Tibial nerve (tissue), 4 donors: Measurements from ENCODE around the gene GRAMD4. TPM values are rescaled to one million over a fixed set of nuclear protein-coding genes. Genes with fewer than 3 reads are reported as not detected.

Experiments used
- DNase-seq, 2 donors: peaks; one replicate each; pipeline ENCODE4 v3.0.0-alpha.2; 2019; ENCODE audit warnings: low spot score in 2 of 2
- H3K27ac ChIP-seq, 4 donors: fragments of 200-600 bp; sonication (generic) in 3 of 4; one replicate each; pipeline ENCODE4 v1.5.1; 2017 to 2019; ENCODE audit warnings: mild to moderate bottlenecking in 1 of 4
- H3K27me3 ChIP-seq, 2 donors: fragments of 200-600 bp; sonication (generic) in 1 of 2; one replicate each; pipeline versions ENCODE4 v1.5.1 to v1.6.0; 2017 to 2019
- H3K36me3 ChIP-seq, 3 donors: fragments of 200-600 bp; sonication (generic); one replicate each; pipeline ENCODE4 v1.5.1; 2018 to 2019
- H3K4me1 ChIP-seq, 4 donors: fragments of 200-600 bp; sonication (generic) in 3 of 4; one replicate each; pipeline ENCODE4 v1.5.1; 2017 to 2019
- H3K4me3 ChIP-seq, 4 donors: fragments of 200-600 bp; sonication (generic) in 3 of 4; one replicate each; pipeline ENCODE4 v1.5.1; 2017 to 2019; ENCODE audit warnings: mild to moderate bottlenecking in 1 of 4, moderate library complexity in 1 of 4
- H3K9me3 ChIP-seq, 4 donors: fragments of 200-600 bp; sonication (generic) in 3 of 4; one replicate each; pipeline ENCODE4 v1.5.1; 2017 to 2019
- CTCF ChIP-seq, 5 experiments: fragments of 200-600 bp in 3 of 5; fragments of 450-650 bp in 2 of 5; sonication (generic) in 3 of 5; IDR thresholded peaks; one replicate each; pipeline ENCODE4 v1.5.1; 2016 to 2019; ENCODE audit warnings: antibody characterized with exemption in 5 of 5, mild to moderate bottlenecking in 3 of 5, moderate library complexity in 2 of 5
- EP300 ChIP-seq, 2 donors: sonication (generic); formaldehyde crosslinking; IDR thresholded peaks; one replicate each; pipeline ENCODE4 v1.6.1; 2017; ENCODE audit warnings: antibody characterized with exemption in 2 of 2, mild to moderate bottlenecking in 1 of 2
- POLR2A ChIP-seq, 2 donors: fragments of 450-650 bp; IDR thresholded peaks; one replicate each; pipeline ENCODE4 v1.6.1; 2017; ENCODE audit warnings: antibody characterized with exemption in 2 of 2, mild to moderate bottlenecking in 2 of 2, moderate library complexity in 2 of 2
- WGBS, 2 donors: methylation state at CpG; one replicate each; pipeline ENCODE4 v1.1.5; 2018; 5-methylcytosine and 5-hydroxymethylcytosine counted together
- total RNA-seq, 4 donors: library from RNA; depleted of rRNA; stranded (reverse); fragments of >200 nt; gene quantifications; one replicate each; pipeline ENCODE4 v1.1.0, GENCODE V29; 2016

The GRAMD4 gene
- total RNA-seq, 4 donors from 2014 or later: 18.2 to 299 (median 54.3) TPM

GRCh38 chr22:46659059-46659790, 39.0 kb downstream of the GRAMD4 start:
- WGBS, 2 donors: 96 to 100% methylated on average over 8 to 12 of the region's 14 CpGs

GRCh38 chr22:46659791-46660186, 39.6 kb downstream of the GRAMD4 start:
- Histone ChIP-seq H3K36me3 (peaks cover 0 to 66% (median 0%) of the 10 kb centered on the region in 3 donors), H3K9me3 (no peaks in the 10 kb centered on the region), H3K4me3 (no peak overlapping the region), H3K4me1 (no peaks in the 10 kb centered on the region), H3K27me3 (no peaks in the 10 kb centered on the region), H3K27ac (peak overlapping the region in 1 of 4 donors; percentile 47)
- TF ChIP-seq POLR2A (IDR thresholded peaks at IDR 0.05) (no peak), EP300 (IDR thresholded peaks at IDR 0.05) (no peak), CTCF (IDR thresholded peaks at IDR 0.05) (no peak)
- DNase-seq: no peak
- WGBS, 2 donors: 93% methylated on average over 12 of the region's 12 CpGs

More at GRCh38 chr22:46659059-46659790, 39.0 kb downstream of the GRAMD4 start:
- no peak for DNase-seq
- Histone ChIP-seq H3K4me3 (no peak overlapping the region), H3K4me1 (no peaks in the 10 kb centered on the region), H3K27me3 (no peaks in the 10 kb centered on the region), H3K36me3 (peaks cover 0 to 60% (median 0%) of the 10 kb centered on the region in 3 donors), H3K27ac (no peak overlapping the region), H3K9me3 (no peaks in the 10 kb centered on the region)
- no peak for TF ChIP-seq CTCF (IDR thresholded peaks at IDR 0.05)
- no peak for TF ChIP-seq POLR2A (IDR thresholded peaks at IDR 0.05)
- no peak for TF ChIP-seq EP300 (IDR thresholded peaks at IDR 0.05)

GRCh38 chr22:46660604-46661201, 40.5 kb downstream of the GRAMD4 start:
- Histone ChIP-seq H3K27ac (peak overlapping the region in 1 of 4 donors; percentile 54), H3K9me3 (no peaks in the 10 kb centered on the region), H3K4me1 (no peaks in the 10 kb centered on the region), H3K27me3 (no peaks in the 10 kb centered on the region), H3K36me3 (peaks cover 0 to 75% (median 4%) of the 10 kb centered on the region in 3 donors), H3K4me3 (no peak overlapping the region)
- 63 to 70% methylated on average over 11 of the region's 11 CpGs for WGBS, 2 donors
- TF ChIP-seq POLR2A (IDR thresholded peaks at IDR 0.05) (no peak), CTCF (IDR thresholded peaks at IDR 0.05) (no peak), EP300 (IDR thresholded peaks at IDR 0.05) (no peak)
- DNase-seq: no peak

- Histone ChIP-seq H3K27ac (peak overlapping the region in 1 of 4 donors; percentile 54), H3K9me3 (no peaks in the 10 kb centered on the region), H3K36me3 (peaks cover 0 to 81% (median 9%) of the 10 kb centered on the region in 3 donors), H3K27me3 (no peaks in the 10 kb centered on the region), H3K4me3 (no peak overlapping the region), H3K4me1 (no peaks in the 10 kb centered on the region)
- DNase-seq: no peak
- 76 to 81% methylated on average over 20 to 22 of the region's 22 CpGs for WGBS, 2 donors
- TF ChIP-seq EP300 (IDR thresholded peaks at IDR 0.05) (no peak), POLR2A (IDR thresholded peaks at IDR 0.05) (no peak), CTCF (IDR thresholded peaks at IDR 0.05) (no peak)
Measured at GRCh38 chr22:46661221-46661851, 41.1 kb downstream of the GRAMD4 start.

- Histone ChIP-seq H3K4me3 (no peak overlapping the region), H3K4me1 (no peaks in the 10 kb centered on the region), H3K27me3 (no peaks in the 10 kb centered on the region), H3K27ac (no peak overlapping the region), H3K36me3 (peaks cover 0 to 90% (median 17%) of the 10 kb centered on the region in 3 donors), H3K9me3 (no peaks in the 10 kb centered on the region)
- no peak for DNase-seq
- 89 to 90% methylated on average over 12 to 15 of the region's 15 CpGs for WGBS, 2 donors
- TF ChIP-seq POLR2A (IDR thresholded peaks at IDR 0.05) (no peak), EP300 (IDR thresholded peaks at IDR 0.05) (no peak), CTCF (IDR thresholded peaks at IDR 0.05) (no peak)
Measured at GRCh38 chr22:46662226-46662625, 42.0 kb downstream of the GRAMD4 start.
